ENCODE data around the gene MZF1.

GRCh38 chr19:58531034-58531840, 41.9 kb downstream of the MZF1 start:
- TF ChIP-seq GATA2 (IDR thresholded peaks at IDR 0.05; ENCODE audit: low read depth, low read length) (no peak), GATA3 (IDR thresholded peaks at IDR 0.05; ENCODE audit: low read depth, low read length) (no peak)
